Measurements from ENCODE around the gene OGFOD1.

Gene OGFOD1

GRCh38 chr16:56493126-56493525 is 41.8 kb downstream of the OGFOD1 start:
- no peak for DNase-seq (ENCODE audit: low spot score)
- TF ChIP-seq, protein P1, sequence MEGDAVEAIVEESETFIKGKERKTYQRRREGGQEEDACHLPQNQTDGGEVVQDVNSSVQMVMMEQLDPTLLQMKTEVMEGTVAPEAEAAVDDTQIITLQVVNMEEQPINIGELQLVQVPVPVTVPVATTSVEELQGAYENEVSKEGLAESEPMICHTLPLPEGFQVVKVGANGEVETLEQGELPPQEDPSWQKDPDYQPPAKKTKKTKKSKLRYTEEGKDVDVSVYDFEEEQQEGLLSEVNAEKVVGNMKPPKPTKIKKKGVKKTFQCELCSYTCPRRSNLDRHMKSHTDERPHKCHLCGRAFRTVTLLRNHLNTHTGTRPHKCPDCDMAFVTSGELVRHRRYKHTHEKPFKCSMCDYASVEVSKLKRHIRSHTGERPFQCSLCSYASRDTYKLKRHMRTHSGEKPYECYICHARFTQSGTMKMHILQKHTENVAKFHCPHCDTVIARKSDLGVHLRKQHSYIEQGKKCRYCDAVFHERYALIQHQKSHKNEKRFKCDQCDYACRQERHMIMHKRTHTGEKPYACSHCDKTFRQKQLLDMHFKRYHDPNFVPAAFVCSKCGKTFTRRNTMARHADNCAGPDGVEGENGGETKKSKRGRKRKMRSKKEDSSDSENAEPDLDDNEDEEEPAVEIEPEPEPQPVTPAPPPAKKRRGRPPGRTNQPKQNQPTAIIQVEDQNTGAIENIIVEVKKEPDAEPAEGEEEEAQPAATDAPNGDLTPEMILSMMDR (conservative IDR thresholded peaks at IDR 0.05; ENCODE audit: low read depth), result no peak
- H3K27ac ChIP-seq, result no peak overlapping the region
- ChIA-PET POLR2A (ENCODE audit: low non-redundant PET) (no interaction called here), CTCF (no interaction called here)

DNA sequence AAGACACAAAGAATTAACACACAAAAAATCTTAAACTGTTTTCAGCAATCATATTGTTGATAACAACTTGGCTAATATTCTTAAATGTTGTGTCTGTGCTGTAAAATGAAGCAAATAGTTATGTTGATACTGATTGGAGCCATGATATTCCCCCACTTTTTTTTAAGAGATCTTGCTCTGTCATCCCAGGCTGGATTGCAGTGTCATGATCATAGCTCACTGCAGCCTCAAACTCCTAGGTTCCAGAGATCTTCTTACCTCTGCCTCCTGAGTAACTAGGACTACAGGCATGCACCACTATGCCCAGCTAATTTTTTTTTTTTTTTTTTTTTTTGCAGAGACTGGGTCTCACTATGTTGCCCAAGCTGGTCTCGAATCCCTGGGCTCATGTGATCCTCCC is 42.5 kb downstream of the OGFOD1 start:
- no peak overlapping the region for H3K27ac ChIP-seq
- POLR2A ChIA-PET (ENCODE audit: low non-redundant PET), result no interaction called here
- DNase-seq (ENCODE audit: low spot score), result no peak
- CTCF ChIA-PET, result no interaction called here
- TF ChIP-seq, protein P1 (conservative IDR thresholded peaks at IDR 0.05; ENCODE audit: low read depth), result no peak

DNA sequence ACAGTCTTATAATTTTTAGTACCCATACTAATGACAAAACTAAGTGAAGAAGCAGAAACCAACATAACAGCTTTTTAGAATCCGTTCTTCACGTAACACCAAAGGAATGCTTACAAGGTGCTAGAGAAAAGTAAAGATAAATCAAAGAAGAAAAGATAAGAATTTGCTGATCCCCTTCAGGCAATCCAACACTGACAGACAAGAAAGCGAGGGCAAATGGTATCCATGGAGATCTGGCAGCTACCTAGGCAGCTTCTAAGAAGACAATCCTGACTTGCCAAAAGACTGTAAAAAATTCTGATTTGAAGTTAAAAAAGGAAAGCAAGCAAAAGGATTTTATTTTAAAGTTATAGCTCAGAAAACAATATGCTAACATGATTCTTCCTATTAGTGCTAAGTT is 53.8 kb downstream of the OGFOD1 start:
- POLR2A ChIA-PET (ENCODE audit: low non-redundant PET), result no interaction called here
- CTCF ChIA-PET, result no interaction called here
- H3K27ac ChIP-seq, result no peak overlapping the region
- TF ChIP-seq, protein P1 (conservative IDR thresholded peaks at IDR 0.05; ENCODE audit: low read depth), result no peak
- no peak for DNase-seq (ENCODE audit: low spot score)

DNA sequence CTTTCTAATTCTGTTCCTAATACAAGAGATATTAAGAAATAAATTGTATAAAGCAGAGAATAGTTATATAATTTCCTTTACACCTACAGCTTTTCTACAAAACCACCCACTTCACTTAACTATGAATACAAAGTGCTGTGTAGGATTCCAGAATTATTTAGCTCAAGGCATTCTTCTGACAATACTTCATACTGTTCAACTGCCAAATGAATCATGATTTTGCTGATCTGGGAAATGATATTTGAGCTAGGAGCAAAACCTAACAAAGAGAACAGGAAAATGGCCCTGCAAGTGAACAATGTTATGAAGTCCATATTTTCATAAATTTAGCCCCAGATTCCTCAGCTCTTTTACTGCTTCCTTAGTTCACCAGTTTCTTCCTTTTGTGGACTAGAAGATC is 55.6 kb downstream of the OGFOD1 start:
- CTCF ChIA-PET, result interaction anchor here (0.6 kb wide), 1 partner anchor 1006 kb away, joined by 3 read pairs; no protein-coding TSS in a partner anchor
- TF ChIP-seq, protein P1 (conservative IDR thresholded peaks at IDR 0.05; ENCODE audit: low read depth), result no peak
- no peak for DNase-seq (ENCODE audit: low spot score)
- H3K27ac ChIP-seq, result no peak overlapping the region
- POLR2A ChIA-PET (ENCODE audit: low non-redundant PET), result no interaction called here

- H3K27ac ChIP-seq, result no peak overlapping the region
- DNase-seq (ENCODE audit: low spot score), result no peak
- POLR2A ChIA-PET (ENCODE audit: low non-redundant PET), result no interaction called here
- CTCF ChIA-PET, result interaction anchor here (0.7 kb wide), 1 partner anchor 90 kb away, joined by 3 read pairs; no protein-coding TSS in a partner anchor
- TF ChIP-seq, protein P1 (conservative IDR thresholded peaks at IDR 0.05; ENCODE audit: low read depth), result no peak
Observed at GRCh38 chr16:56510544-56510943, 59.2 kb downstream of the OGFOD1 start.

DNA sequence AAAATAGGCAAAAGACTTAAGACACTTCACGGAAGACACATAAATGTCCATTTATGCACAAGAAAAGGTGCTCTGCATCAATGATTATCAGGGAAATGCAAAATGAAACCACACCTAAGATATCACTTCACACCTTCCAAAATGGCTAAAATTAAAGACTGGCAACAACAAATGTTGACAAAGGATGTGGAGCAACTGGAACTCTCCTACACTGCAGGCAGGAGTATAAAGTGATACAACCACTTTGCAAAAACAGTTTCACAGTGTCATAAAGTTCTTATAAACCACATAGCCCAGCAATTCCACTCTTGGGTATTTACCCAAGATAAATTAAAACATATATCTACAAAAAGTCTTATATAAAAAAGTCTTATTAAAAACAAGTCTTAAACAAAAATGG is 60.7 kb downstream of the OGFOD1 start:
- DNase-seq (ENCODE audit: low spot score), result no peak
- TF ChIP-seq, protein P1 (conservative IDR thresholded peaks at IDR 0.05; ENCODE audit: low read depth), result no peak
- ChIA-PET CTCF (no interaction called here), POLR2A (ENCODE audit: low non-redundant PET) (no interaction called here)
- H3K27ac ChIP-seq, result no peak overlapping the region

- POLR2A ChIA-PET (ENCODE audit: low non-redundant PET), result no interaction called here
Observed at GRCh38 chr16:56513091-56513490, 61.7 kb downstream of the OGFOD1 start.

More at GRCh38 chr16:56513091-56513490, 61.7 kb downstream of the OGFOD1 start:
- CTCF ChIA-PET, result interaction anchor here (0.6 to 1.8 kb wide), 4 partner anchors 84 to 188 kb away, joined by 5 to 8 read pairs (median 6); no protein-coding TSS in a partner anchor
- TF ChIP-seq, protein P1 (conservative IDR thresholded peaks at IDR 0.05; ENCODE audit: low read depth), result no peak
- no peak for DNase-seq (ENCODE audit: low spot score)
- no peak overlapping the region for H3K27ac ChIP-seq

Measured in RWPE1 (cell line).